ENCODE data around the gene TUBB4B. TPM values are rescaled to one million over a fixed set of nuclear protein-coding genes. Genes with fewer than 3 reads are reported as not detected.

TUBB4B gene
- total RNA-seq, 2 donors from 2014 or later: 328 to 415 TPM

GRCh38 chr9:137252555-137253506 lies 11.7 kb downstream of the TUBB4B start:
- peaks cover 16% of the 10 kb centered on the region for H3K4me1 ChIP-seq (ENCODE audit: control insufficient read depth, insufficient read depth, low read length)
- Mint-ChIP-seq H3K27me3 (ENCODE audit: insufficient read depth) (peaks cover 2% of the 10 kb centered on the region), H3K36me3 (ENCODE audit: low read depth) (peaks cover 6% of the 10 kb centered on the region), H3K4me1 (peaks cover 17% of the 10 kb centered on the region), H3K27ac (no peak overlapping the region), H3K4me3 (no peak overlapping the region), H3K9me3 (no peaks in the 10 kb centered on the region)
- H3K9ac ChIP-seq (ENCODE audit: extremely low read depth, low read length, poor library complexity, severe bottlenecking): no peak overlapping the region
- H3K9me3 ChIP-seq (ENCODE audit: control insufficient read depth, low read length): no peaks in the 10 kb centered on the region
- TF ChIP-seq, protein P1, sequence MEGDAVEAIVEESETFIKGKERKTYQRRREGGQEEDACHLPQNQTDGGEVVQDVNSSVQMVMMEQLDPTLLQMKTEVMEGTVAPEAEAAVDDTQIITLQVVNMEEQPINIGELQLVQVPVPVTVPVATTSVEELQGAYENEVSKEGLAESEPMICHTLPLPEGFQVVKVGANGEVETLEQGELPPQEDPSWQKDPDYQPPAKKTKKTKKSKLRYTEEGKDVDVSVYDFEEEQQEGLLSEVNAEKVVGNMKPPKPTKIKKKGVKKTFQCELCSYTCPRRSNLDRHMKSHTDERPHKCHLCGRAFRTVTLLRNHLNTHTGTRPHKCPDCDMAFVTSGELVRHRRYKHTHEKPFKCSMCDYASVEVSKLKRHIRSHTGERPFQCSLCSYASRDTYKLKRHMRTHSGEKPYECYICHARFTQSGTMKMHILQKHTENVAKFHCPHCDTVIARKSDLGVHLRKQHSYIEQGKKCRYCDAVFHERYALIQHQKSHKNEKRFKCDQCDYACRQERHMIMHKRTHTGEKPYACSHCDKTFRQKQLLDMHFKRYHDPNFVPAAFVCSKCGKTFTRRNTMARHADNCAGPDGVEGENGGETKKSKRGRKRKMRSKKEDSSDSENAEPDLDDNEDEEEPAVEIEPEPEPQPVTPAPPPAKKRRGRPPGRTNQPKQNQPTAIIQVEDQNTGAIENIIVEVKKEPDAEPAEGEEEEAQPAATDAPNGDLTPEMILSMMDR (conservative IDR thresholded peaks at IDR 0.05): no peak
- H3K27ac ChIP-seq (ENCODE audit: low read depth, low read length): no peak overlapping the region
- no peaks in the 10 kb centered on the region for H3K27me3 ChIP-seq (ENCODE audit: control insufficient read depth, insufficient read depth, low read length, poor library complexity, severe bottlenecking)
- H3K36me3 ChIP-seq (ENCODE audit: control insufficient read depth, insufficient read depth, low read length): peaks cover 9% of the 10 kb centered on the region
- H3K4me3 ChIP-seq (ENCODE audit: low read length): no peak overlapping the region
- 82 to 87% methylated on average over 8 to 35 of the region's 35 CpGs for WGBS, 2 experiments (ENCODE audit: insufficient coverage in 1 of 2, insufficient read length in 1 of 2)
- peak; percentile 85 for DNase-seq

DNA sequence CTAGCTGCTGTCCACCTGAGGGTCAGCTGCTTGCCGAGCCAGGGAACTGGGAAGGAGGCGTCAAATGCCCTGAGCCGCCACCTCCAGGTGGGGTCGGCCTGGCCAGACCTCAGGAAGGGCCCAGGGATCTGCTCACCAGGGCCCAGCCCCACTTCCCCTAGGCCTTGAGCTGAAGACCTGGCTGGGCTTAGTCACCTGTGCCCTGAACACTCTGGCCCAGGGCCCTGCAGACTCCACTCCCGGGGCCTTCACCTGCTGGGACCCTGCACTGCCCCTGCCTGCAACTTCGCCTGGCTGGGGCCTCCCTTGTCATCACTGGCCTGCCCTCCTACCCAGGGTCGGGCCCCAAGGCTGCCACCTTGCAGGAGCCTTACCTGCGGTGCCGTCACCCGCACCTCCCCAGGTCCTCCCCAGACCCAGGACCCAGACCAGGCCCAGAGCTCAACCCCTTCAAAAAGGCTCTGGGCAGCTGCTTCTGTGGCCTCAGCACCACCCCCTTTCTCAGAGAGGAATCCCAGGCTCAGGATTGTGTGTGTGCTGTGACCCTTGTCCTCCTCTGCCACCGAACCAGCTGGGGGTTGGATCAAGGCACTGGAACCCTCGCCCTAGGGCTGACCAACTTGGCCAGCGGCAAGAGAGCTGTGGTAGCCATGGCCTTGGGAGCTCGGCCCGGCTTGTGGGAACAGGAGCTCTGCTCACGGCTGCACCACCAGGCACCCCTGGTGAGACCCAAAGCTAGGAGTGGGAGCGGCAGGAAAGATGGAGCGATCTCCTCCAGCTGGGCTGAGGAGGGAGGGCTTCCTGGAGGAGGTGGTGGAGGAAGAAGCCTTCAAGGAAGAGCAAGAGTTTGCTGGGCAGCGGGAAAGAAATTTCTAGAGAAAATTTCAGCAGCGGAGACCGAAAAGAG lies 12.9 kb downstream of the TUBB4B start:
- Mint-ChIP-seq H3K27ac (peak overlapping the region; percentile 80), H3K4me3 (peak overlapping the region; percentile 72), H3K9me3 (no peaks in the 10 kb centered on the region), H3K4me1 (peaks cover 17% of the 10 kb centered on the region), H3K36me3 (ENCODE audit: low read depth) (peaks cover 17% of the 10 kb centered on the region), H3K27me3 (ENCODE audit: insufficient read depth) (peaks cover 2% of the 10 kb centered on the region)
- TF ChIP-seq, protein P1 (conservative IDR thresholded peaks at IDR 0.05): no peak
- peak; percentile 68 for DNase-seq
- H3K9me3 ChIP-seq (ENCODE audit: control insufficient read depth, low read length): no peaks in the 10 kb centered on the region
- WGBS, 2 experiments (ENCODE audit: insufficient coverage in 1 of 2, insufficient read length in 1 of 2): 55 to 65% methylated on average over 14 to 21 of the region's 21 CpGs
- H3K27ac ChIP-seq (ENCODE audit: low read depth, low read length): no peak overlapping the region
- H3K36me3 ChIP-seq (ENCODE audit: control insufficient read depth, insufficient read depth, low read length): peaks cover 21% of the 10 kb centered on the region
- H3K9ac ChIP-seq (ENCODE audit: extremely low read depth, low read length, poor library complexity, severe bottlenecking): peak overlapping the region; percentile 51
- H3K4me3 ChIP-seq (ENCODE audit: low read length): peak overlapping the region; percentile 87
- peaks cover 16% of the 10 kb centered on the region for H3K4me1 ChIP-seq (ENCODE audit: control insufficient read depth, insufficient read depth, low read length)
- H3K27me3 ChIP-seq (ENCODE audit: control insufficient read depth, insufficient read depth, low read length, poor library complexity, severe bottlenecking): no peaks in the 10 kb centered on the region

Data from endodermal cell (in vitro differentiated cells).